Measurements from ENCODE around the gene CXorf49.
"Not testable (repeated sequence)": the region's sequence is repeated elsewhere in the genome, so short reads cannot be mapped to it uniquely, and the experiment has no call there.

Gene CXorf49

DNA sequence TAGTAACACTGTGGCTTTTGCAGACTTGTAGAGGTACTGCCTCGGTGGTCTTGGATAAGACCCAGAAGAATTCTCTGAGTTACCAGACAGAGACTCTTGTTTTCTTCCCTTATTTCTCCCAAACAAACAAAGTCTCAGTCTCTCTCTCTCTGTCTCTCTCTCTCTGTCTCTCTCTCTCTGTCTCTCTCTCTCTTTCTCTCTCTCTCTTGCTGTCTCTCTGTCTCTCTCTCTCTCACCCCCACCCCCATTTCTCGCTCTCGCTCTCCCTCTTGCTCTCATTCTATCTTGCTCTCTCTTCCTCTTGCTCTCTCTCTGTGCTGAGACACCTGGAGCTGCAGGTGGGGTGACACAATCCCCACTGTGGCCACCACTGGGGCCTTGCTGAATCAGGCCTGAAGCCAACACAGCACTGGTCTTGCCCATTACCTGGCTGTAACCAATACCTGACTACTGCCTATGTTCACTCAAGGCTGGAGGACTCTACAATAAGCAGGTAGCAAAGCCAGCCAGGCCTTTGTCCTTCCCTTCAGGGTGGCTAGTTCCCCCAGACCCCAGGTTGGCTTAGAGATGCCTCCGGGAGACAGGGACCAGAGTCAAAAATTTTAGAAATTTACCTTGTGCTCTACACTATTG, 38.4 kb downstream of the CXorf49 start:
- Histone ChIP-seq H3K14ac (ENCODE audit: low read length) (no peak overlapping the region), H3K18ac (ENCODE audit: low read length) (no peak overlapping the region), H3K9me3 (replicated peaks in 1 of 2; ENCODE audit: control insufficient read depth in 2 of 2, insufficient read depth in 1 of 2, low read depth in 1 of 2, low read length in 2 of 2) (no peaks in the 10 kb centered on the region), H3K27ac (replicated peaks; ENCODE audit: low read length) (no peak overlapping the region), H2BK12ac (ENCODE audit: low read length) (no peak overlapping the region), H3K9ac (ENCODE audit: low read depth, low read length, poor library complexity) (no peak overlapping the region), H3K4ac (ENCODE audit: low read length) (no peak overlapping the region), H2BK120ac (ENCODE audit: low read depth, low read length) (no peak overlapping the region), H2AK5ac (ENCODE audit: low read depth, low read length) (no peak overlapping the region), H3K4me3 (ENCODE audit: low read length in 2 of 2) (no peak overlapping the region), H3K79me1 (ENCODE audit: low read depth, low read length) (no peaks in the 10 kb centered on the region), H2AFZ (ENCODE audit: low read length) (no peak overlapping the region), H4K91ac (ENCODE audit: low read depth, low read length, poor library complexity) (no peak overlapping the region), H3K23ac (ENCODE audit: low read depth, low read length, poor library complexity) (no peak overlapping the region), H3K4me1 (ENCODE audit: control insufficient read depth in 2 of 2, insufficient read depth in 1 of 2, low read depth in 1 of 2, low read length in 2 of 2) (no peaks in the 10 kb centered on the region), H3K27me3 (ENCODE audit: control insufficient read depth in 3 of 3, insufficient read depth in 3 of 3, low read depth in 1 of 3, low read length in 3 of 3) (peaks cover 0 to 2% (median 0%) of the 10 kb centered on the region in 3 experiments), H2BK5ac (ENCODE audit: low read length) (no peak overlapping the region), H3K4me2 (ENCODE audit: insufficient read depth, low read length, poor library complexity, severe bottlenecking) (no peak overlapping the region), H2BK15ac (ENCODE audit: low read length) (no peak overlapping the region), H3K36me3 (replicated peaks in 1 of 2; ENCODE audit: control insufficient read depth in 2 of 2, insufficient read depth in 2 of 2, low read length in 2 of 2) (no peaks in the 10 kb centered on the region), H4K8ac (ENCODE audit: low read depth, low read length) (no peak overlapping the region)
- no CpG with 5 or more reads among the region's 4 CpGs for WGBS, 2 donors (ENCODE audit: extremely low coverage in 2 of 2, insufficient read length in 2 of 2, insufficient replicate concordance in 1 of 2)
- DNase-seq (ENCODE audit: low spot score) = no peak

DNA sequence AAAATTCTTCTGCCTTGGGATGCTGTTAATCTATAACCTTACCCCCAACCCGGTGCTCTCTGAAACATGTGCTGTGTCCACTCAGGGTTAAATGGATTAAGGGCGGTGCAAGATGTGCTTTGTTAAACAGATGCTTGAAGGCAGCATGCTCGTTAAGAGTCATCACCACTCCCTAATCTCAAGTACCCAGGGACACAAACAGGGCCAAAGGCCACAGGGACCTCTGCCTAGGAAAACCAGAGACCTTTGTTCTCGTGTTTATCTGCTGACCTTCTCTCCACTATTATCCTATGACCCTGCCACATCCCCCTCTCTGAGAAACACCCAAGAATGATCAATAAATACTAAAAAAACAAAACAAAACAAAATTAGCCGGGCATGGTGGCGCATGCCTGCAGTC, 40.9 kb downstream of the CXorf49 start:
- H3K18ac ChIP-seq (ENCODE audit: low read length); H4K91ac ChIP-seq (ENCODE audit: low read depth, low read length, poor library complexity); H3K4me1 ChIP-seq (ENCODE audit: control insufficient read depth in 2 of 2, insufficient read depth in 1 of 2, low read depth in 1 of 2, low read length in 2 of 2); H3K4ac ChIP-seq (ENCODE audit: low read length); DNase-seq (ENCODE audit: low spot score); H3K27me3 ChIP-seq (ENCODE audit: control insufficient read depth in 3 of 3, insufficient read depth in 3 of 3, low read depth in 1 of 3, low read length in 3 of 3); H2BK12ac ChIP-seq (ENCODE audit: low read length); H3K4me2 ChIP-seq (ENCODE audit: insufficient read depth, low read length, poor library complexity, severe bottlenecking); H2BK15ac ChIP-seq (ENCODE audit: low read length); H3K4me3 ChIP-seq (ENCODE audit: low read length in 2 of 2); H3K9ac ChIP-seq (ENCODE audit: low read depth, low read length, poor library complexity); H3K9me3 ChIP-seq (replicated peaks in 1 of 2; ENCODE audit: control insufficient read depth in 2 of 2, insufficient read depth in 1 of 2, low read depth in 1 of 2, low read length in 2 of 2); H2BK120ac ChIP-seq (ENCODE audit: low read depth, low read length); H3K14ac ChIP-seq (ENCODE audit: low read length); H2AFZ ChIP-seq (ENCODE audit: low read length); H3K36me3 ChIP-seq (replicated peaks in 1 of 2; ENCODE audit: control insufficient read depth in 2 of 2, insufficient read depth in 2 of 2, low read length in 2 of 2); H3K27ac ChIP-seq (replicated peaks; ENCODE audit: low read length); H2AK5ac ChIP-seq (ENCODE audit: low read depth, low read length); H3K79me1 ChIP-seq (ENCODE audit: low read depth, low read length); H4K8ac ChIP-seq (ENCODE audit: low read depth, low read length); H2BK5ac ChIP-seq (ENCODE audit: low read length); H3K23ac ChIP-seq (ENCODE audit: low read depth, low read length, poor library complexity): not testable (repeated sequence)
- WGBS, 2 donors (ENCODE audit: extremely low coverage in 2 of 2, insufficient read length in 2 of 2, insufficient replicate concordance in 1 of 2) = no CpG with 5 or more reads among the region's 6 CpGs

DNA sequence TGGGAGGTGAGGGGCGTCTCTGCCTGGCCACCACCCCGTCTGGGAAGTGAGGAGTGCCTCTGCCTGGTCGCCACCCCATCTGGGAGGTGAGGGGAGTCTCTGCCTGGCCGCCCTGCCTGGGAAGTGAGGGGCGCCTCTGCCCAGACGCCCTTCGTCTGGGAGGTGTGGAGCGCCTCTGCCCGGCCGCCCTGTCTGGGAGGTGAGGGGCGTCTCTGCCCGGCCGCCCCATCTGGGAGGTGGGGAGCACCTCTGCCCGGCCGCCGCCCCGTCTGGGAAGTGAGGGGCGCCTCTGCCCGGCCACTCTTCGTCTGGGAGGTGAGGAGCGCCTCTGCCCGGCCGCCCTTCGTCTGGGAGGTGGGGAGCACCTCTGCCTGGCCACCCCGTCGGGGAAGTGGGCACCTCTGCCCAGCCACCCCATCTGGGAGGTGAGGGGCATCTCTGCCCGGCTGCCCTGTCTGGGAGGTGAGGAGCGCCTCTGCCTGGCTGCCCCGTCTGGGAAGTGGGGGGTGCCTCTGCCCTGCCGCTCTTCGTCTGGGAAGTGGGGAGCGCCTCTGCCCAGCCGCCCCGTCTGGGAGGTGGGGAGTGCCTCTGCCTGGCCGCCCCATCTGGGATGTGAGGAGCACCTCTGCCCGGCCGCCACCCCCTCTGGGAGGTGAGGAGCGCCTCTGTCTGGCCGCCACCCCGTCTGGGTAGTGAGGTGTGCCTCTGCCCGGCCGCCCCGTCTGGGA, 41.9 kb downstream of the CXorf49 start:
- not testable (repeated sequence) for H3K18ac ChIP-seq (ENCODE audit: low read length); H3K4me3 ChIP-seq (ENCODE audit: low read length in 2 of 2); H3K27me3 ChIP-seq (ENCODE audit: control insufficient read depth in 3 of 3, insufficient read depth in 3 of 3, low read depth in 1 of 3, low read length in 3 of 3); H3K14ac ChIP-seq (ENCODE audit: low read length); H2BK120ac ChIP-seq (ENCODE audit: low read depth, low read length); H3K9ac ChIP-seq (ENCODE audit: low read depth, low read length, poor library complexity); H3K4ac ChIP-seq (ENCODE audit: low read length); H2BK15ac ChIP-seq (ENCODE audit: low read length); H3K79me1 ChIP-seq (ENCODE audit: low read depth, low read length); H3K4me1 ChIP-seq (ENCODE audit: control insufficient read depth in 2 of 2, insufficient read depth in 1 of 2, low read depth in 1 of 2, low read length in 2 of 2); H3K36me3 ChIP-seq (replicated peaks in 1 of 2; ENCODE audit: control insufficient read depth in 2 of 2, insufficient read depth in 2 of 2, low read length in 2 of 2); H4K91ac ChIP-seq (ENCODE audit: low read depth, low read length, poor library complexity); H4K8ac ChIP-seq (ENCODE audit: low read depth, low read length); DNase-seq (ENCODE audit: low spot score); H3K27ac ChIP-seq (replicated peaks; ENCODE audit: low read length); H2AFZ ChIP-seq (ENCODE audit: low read length); H2AK5ac ChIP-seq (ENCODE audit: low read depth, low read length); H3K23ac ChIP-seq (ENCODE audit: low read depth, low read length, poor library complexity); H2BK5ac ChIP-seq (ENCODE audit: low read length); H3K4me2 ChIP-seq (ENCODE audit: insufficient read depth, low read length, poor library complexity, severe bottlenecking); H2BK12ac ChIP-seq (ENCODE audit: low read length); H3K9me3 ChIP-seq (replicated peaks in 1 of 2; ENCODE audit: control insufficient read depth in 2 of 2, insufficient read depth in 1 of 2, low read depth in 1 of 2, low read length in 2 of 2)
- no CpG with 5 or more reads among the region's 43 CpGs for WGBS, 2 donors (ENCODE audit: extremely low coverage in 2 of 2, insufficient read length in 2 of 2, insufficient replicate concordance in 1 of 2)

DNA sequence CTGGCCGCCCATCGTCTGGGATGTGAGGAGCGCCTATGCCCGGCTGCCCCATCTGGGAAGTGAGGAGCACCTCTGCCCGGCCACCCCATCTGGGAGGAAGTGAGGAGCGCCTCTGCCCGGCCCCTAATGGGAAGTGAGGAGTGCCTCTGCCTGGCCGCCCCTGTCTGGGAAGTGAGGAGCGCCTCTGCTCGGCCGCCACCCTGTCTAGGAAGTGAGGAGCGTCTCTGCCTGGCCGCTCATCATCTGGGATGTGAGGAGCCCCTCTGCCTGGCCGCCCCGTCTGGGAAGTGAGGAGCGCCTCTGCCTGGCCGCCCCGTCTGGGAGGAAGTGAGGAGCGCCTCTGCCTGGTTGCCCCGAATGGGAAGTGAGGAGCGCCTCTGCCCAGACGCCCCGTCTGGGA, 42.4 kb downstream of the CXorf49 start:
- H3K4me2 ChIP-seq (ENCODE audit: insufficient read depth, low read length, poor library complexity, severe bottlenecking); H2BK5ac ChIP-seq (ENCODE audit: low read length); H3K14ac ChIP-seq (ENCODE audit: low read length); H2AFZ ChIP-seq (ENCODE audit: low read length); H4K8ac ChIP-seq (ENCODE audit: low read depth, low read length); H4K91ac ChIP-seq (ENCODE audit: low read depth, low read length, poor library complexity); H3K27ac ChIP-seq (replicated peaks; ENCODE audit: low read length); H2BK15ac ChIP-seq (ENCODE audit: low read length); H3K23ac ChIP-seq (ENCODE audit: low read depth, low read length, poor library complexity); H3K79me1 ChIP-seq (ENCODE audit: low read depth, low read length); H3K36me3 ChIP-seq (replicated peaks in 1 of 2; ENCODE audit: control insufficient read depth in 2 of 2, insufficient read depth in 2 of 2, low read length in 2 of 2); H3K9me3 ChIP-seq (replicated peaks in 1 of 2; ENCODE audit: control insufficient read depth in 2 of 2, insufficient read depth in 1 of 2, low read depth in 1 of 2, low read length in 2 of 2); H3K9ac ChIP-seq (ENCODE audit: low read depth, low read length, poor library complexity); DNase-seq (ENCODE audit: low spot score); H2BK12ac ChIP-seq (ENCODE audit: low read length); H3K4me3 ChIP-seq (ENCODE audit: low read length in 2 of 2); H3K18ac ChIP-seq (ENCODE audit: low read length); H2AK5ac ChIP-seq (ENCODE audit: low read depth, low read length); H3K4me1 ChIP-seq (ENCODE audit: control insufficient read depth in 2 of 2, insufficient read depth in 1 of 2, low read depth in 1 of 2, low read length in 2 of 2); H3K4ac ChIP-seq (ENCODE audit: low read length); H2BK120ac ChIP-seq (ENCODE audit: low read depth, low read length): not testable (repeated sequence)
- peaks cover 0 to 11% (median 0%) of the 10 kb centered on the region in 3 experiments for H3K27me3 ChIP-seq (ENCODE audit: control insufficient read depth in 3 of 3, insufficient read depth in 3 of 3, low read depth in 1 of 3, low read length in 3 of 3)
- no CpG with 5 or more reads among the region's 23 CpGs for WGBS, 2 donors (ENCODE audit: extremely low coverage in 2 of 2, insufficient read length in 2 of 2, insufficient replicate concordance in 1 of 2)

All from neuronal stem cell (in vitro differentiated cells).